Putamen (tissue), 1 donor: ENCODE data around the gene HMGXB3.
"Not testable (repeated sequence)": the region's sequence is repeated elsewhere in the genome, so short reads cannot be mapped to it uniquely, and the experiment has no call there.

Source experiments
- DNase-seq: peaks from one replicate; pipeline ENCODE4 v3.0.0-alpha.2; 2016; ENCODE audit warnings: low spot score

HMGXB3 gene

GRCh38 chr5:150068961-150069645 lies 68.6 kb downstream of the HMGXB3 start:
- DNase-seq, result no peak

- no peak for DNase-seq
Observed at GRCh38 chr5:150069672-150070627, 69.4 kb downstream of the HMGXB3 start.

GRCh38 chr5:150070821-150071220 lies 70.3 kb downstream of the HMGXB3 start:
- no peak for DNase-seq

GRCh38 chr5:150073086-150073625 lies 72.6 kb downstream of the HMGXB3 start:
- no peak for DNase-seq

- DNase-seq, result no peak
Observed at GRCh38 chr5:150073677-150074076, 73.1 kb downstream of the HMGXB3 start.

- no peak for DNase-seq
Observed at GRCh38 chr5:150075233-150075632, 74.7 kb downstream of the HMGXB3 start.

GRCh38 chr5:150075806-150076205 lies 75.3 kb downstream of the HMGXB3 start:
- DNase-seq, result no peak

- no peak for DNase-seq
Observed at GRCh38 chr5:150077060-150077459, 76.5 kb downstream of the HMGXB3 start.

- DNase-seq, result no peak
Observed at GRCh38 chr5:150077996-150078801, 77.7 kb downstream of the HMGXB3 start.

- no peak for DNase-seq
Observed at GRCh38 chr5:150078802-150079689, 78.5 kb downstream of the HMGXB3 start.

GRCh38 chr5:150079909-150080461 lies 79.4 kb downstream of the HMGXB3 start:
- no peak for DNase-seq

GRCh38 chr5:150080696-150081435 lies 80.3 kb downstream of the HMGXB3 start:
- DNase-seq, result no peak

- DNase-seq, result peak; percentile 39
Observed at GRCh38 chr5:150081541-150082283, 81.2 kb downstream of the HMGXB3 start.

- no peak for DNase-seq
Observed at GRCh38 chr5:150082374-150082773, 81.8 kb downstream of the HMGXB3 start.

GRCh38 chr5:150082889-150083288 lies 82.3 kb downstream of the HMGXB3 start:
- DNase-seq, result no peak

GRCh38 chr5:150084754-150085153 lies 84.2 kb downstream of the HMGXB3 start:
- not testable (repeated sequence) for DNase-seq

- no peak for DNase-seq
Observed at GRCh38 chr5:150085191-150085912, 84.8 kb downstream of the HMGXB3 start.

- DNase-seq, result no peak
Observed at GRCh38 chr5:150085950-150086715, 85.6 kb downstream of the HMGXB3 start, which contains the start of gene CSF1R. Gene CSF1R (minus strand): TSS chr5:150086554. CDS start chr5:150086427, 127 bp downstream.
